Kidney (tissue), 2 donors: ENCODE data around the gene FGFBP3. TPM values are rescaled to one million over a fixed set of nuclear protein-coding genes. Genes with fewer than 3 reads are reported as not detected.

Source experiments
- polyA plus RNA-seq: library from polyadenylated mRNA; stranded (reverse); fragments of 350-450 nt; fragmentation: Illumina TruSeq; extraction: RNeasy Lipid Tissue Mini Kit (QIAGEN cat#74804); gene quantifications from one replicate; pipeline ENCODE4 v1.2.3, GENCODE V29; 2014; ENCODE audit warnings: low read depth, low replicate concordance; ENCODE audit not compliant: insufficient read depth
- total RNA-seq: library from RNA; stranded (reverse); fragmentation: NEBNext Ultra II Directional; extraction: Animal tissue kit (Norgen Biotek cat#: 25700); gene quantifications from one replicate; pipeline ENCODE4 v1.2.1, GENCODE V29; 2021
- donor health status: DM: yes; HTN: yes; CAD: no.

The FGFBP3 gene
- total and polyA plus RNA-seq, 2 donors from 2014 or later: 1.3 to 2.7 TPM

Other genes with a start within 250 kb of the FGFBP3 start
- 31.6 TPM for gene TNKS2, start 111.1 kb downstream of the FGFBP3 start, total RNA-seq
- gene TNKS2, start 111.1 kb downstream of the FGFBP3 start, polyA plus RNA-seq: 7.4 TPM
- gene BTAF1, start 14.3 kb upstream of the FGFBP3 start, total RNA-seq: 35.1 TPM
- gene BTAF1, start 14.3 kb upstream of the FGFBP3 start, polyA plus RNA-seq: 4.3 TPM